ENCODE results near the gene GH1.

The GH1 gene

DNA sequence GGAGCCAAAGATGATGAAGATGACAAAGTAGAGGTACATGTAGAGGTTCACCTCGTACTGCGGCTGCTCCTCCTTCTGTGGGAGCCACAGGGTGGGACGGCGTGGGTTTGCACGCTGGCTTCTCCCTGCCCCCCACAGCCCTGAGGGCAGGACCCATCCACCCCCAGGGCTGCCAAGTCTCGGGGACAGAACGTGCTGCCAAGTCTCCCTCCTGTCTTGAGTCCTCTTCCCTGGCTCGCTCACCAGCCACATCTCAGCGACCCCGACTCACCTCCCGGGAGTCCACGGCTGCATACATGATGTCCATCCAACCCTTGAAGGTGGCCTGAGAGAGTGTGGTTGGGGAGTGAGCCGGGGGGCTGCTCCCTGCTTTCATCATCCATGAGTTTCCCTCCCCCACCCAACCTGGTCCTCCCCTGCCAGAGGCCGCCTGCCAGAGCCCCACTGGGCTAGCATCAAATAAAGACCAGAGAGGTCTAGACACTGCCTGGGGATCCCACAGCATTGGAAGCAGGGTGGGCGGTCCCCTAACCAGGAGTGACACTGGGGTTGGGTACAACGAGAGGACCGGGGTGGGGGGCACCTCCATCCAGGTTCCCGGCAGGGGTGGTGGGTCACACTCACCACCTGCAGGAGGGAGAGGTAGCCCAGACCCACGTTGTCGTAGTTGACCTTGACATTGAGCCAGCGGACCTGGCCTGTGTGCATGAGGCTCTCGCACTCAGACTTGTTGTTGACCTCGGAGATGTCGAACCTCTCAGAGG lies 26.3 kb upstream of the GH1 start:
- no peak for DNase-seq

DNA sequence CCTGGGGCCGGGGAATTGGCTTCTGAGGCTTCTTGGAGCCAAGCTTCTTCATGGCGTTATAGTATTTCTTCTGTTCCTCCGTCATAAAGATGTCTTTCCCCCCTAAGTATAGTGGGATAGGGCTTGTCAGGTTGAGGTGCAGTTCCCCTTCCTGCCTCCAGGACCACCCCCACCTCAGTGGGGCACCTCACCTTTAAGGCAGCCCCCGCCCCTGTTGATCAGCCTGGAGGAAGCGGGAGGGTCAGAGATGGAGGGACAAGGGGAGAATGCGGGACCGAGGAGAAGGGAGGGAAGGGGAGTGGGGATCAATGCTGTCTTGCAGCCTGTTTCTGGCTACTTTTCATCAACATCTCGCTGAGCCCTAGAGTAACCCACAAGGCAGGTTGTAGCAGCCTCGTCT lies 25.1 kb upstream of the GH1 start:
- DNase-seq, result no peak

DNA sequence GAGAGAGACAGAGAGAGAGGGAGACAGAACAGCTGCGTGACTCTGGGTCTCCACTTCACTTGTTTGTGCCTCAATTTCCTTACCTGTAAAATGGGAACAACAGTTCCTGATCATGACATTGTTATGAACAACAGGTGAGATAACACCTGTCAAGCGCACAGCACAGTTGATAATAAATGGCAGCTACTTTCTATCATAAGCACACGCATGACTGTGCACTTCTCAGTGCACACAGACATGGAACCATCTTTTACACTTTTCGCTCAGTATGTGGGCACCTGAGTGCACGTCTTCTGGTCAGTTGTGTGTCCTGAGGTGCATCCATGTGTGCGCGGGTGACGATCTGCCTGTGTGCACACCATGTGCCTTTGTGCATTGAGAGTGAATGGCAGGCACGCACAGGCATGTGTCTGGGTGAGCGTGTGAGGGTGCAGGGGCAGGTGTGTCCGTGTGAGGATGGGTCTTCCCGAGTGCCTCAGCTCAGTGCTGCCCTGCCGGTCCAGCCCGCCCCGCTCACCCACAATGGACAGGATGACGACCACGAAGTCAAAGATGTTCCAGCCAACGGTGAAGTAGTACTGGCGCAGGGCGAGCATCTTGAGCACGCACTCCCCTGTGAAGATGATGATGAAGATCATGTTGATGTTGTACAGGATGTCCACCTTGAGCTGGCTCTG lies 23.8 kb upstream of the GH1 start:
- DNase-seq, result no peak

DNA sequence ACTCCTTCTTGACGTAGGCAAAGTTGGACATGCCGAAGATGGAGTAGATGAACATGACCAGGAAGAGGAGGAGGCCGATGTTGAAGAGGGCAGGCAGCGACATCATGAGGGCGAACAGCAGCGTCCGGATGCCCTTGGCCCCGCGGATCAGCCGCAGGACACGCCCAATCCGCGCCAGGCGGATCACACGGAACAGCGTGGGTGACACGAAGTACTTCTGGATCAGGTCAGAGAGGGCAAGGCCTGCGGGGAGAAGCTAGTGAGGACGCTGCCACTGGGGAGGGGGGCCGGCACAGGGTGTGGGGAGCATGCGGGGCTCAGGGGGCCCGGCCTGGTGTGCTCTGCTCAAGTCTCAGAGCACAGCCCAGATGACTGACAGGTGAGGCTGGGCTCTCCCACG lies 23.1 kb upstream of the GH1 start:
- no peak for DNase-seq

DNA sequence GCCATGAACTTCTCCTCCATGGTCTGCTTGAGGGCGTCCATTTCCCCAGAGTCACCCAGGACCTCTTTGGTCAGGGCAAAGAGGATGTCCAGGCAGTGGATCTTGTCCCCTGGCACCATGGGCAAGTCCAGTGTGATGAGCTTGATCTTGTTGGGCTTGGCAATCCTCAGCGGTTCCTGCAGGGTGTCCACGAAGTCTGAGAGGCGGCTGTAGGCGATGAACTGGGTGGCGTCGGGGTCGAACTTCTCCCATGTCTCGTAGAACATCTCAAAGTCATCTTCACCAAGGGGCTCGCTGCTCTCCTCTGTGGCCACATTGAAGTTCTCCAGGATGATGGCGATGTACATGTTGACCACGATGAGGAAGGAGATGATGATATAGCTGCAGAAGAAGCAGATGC lies 22.5 kb upstream of the GH1 start:
- no peak for DNase-seq

DNA sequence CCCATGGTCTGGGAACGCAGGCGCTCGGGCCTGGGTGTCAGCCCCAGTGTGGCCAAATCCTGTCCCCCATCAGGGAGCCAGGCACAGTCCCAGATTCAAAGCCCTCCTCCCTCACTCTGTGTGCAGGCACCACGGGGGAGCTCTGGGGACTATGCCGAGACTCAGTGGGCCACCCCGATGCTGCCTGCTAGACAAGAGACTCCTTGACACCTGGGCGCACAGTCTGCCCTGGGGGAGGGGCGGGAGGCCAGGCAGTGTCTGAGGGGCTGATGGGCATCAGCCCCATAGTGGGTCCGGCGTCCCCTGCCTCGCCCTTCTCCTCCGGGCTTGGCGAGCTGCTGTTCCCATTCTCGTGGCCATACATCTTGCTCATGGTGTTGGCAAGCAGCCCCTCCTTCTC lies 21.9 kb upstream of the GH1 start:
- DNase-seq, result no peak

DNA sequence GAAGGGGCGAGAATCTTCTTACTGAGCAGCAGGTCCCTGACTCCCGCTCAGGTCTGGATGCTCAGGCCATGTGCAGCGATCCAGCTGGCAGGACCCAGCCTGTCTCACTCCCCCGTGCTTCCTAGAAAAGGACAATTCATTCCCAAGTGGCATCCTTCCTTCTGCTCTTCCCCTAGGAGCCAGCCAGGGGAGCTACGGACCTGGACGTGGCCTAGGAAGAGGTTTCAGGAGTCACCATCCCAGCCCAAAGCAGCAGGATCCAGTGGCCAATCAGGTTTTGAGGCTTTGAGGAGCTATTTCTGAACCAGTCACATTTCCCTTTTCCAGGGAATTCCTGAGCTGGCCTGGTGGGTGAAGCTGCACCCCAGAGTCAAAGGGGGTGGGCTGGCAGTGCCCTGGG lies 21.2 kb upstream of the GH1 start:
- no peak for DNase-seq

DNA sequence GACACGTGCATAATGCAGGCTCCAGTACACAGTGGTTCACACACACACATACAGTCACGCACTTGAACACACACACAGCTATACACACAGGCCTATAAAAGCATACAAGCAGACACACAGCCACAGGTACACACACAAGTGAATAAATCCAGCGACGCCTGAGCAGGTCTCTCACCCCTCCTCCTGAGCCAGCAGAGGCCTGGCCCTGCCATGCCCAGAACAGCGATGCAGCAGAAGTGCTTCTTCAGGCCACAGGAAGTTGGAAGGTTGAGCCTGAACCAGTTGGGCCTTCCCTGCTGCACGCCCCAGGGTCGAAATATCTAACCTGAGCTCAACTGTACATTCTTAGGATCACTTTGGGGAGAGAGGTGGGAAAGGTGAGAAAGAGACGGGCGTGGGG lies 20.8 kb upstream of the GH1 start:
- DNase-seq, result no peak

DNA sequence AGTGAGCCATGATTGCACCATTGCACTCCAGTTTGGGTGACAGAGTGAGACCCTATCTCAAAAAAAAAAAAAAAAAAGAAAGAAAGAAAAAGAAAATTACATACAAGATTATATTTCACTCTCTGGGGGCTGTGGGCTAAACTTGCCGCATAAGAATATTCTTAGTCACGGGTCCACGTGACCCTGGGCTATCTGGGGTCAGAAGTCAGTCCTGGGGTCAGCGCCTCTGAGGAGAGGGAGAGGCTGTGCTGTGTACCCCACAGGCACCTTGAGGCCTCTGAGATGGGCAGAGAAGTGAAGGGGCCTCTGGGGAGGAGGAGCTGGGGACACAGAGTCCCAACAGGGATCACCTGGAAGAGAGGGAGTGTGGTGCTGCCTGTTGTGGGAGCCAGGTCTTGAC lies 19.3 kb upstream of the GH1 start:
- DNase-seq, result no peak

DNA sequence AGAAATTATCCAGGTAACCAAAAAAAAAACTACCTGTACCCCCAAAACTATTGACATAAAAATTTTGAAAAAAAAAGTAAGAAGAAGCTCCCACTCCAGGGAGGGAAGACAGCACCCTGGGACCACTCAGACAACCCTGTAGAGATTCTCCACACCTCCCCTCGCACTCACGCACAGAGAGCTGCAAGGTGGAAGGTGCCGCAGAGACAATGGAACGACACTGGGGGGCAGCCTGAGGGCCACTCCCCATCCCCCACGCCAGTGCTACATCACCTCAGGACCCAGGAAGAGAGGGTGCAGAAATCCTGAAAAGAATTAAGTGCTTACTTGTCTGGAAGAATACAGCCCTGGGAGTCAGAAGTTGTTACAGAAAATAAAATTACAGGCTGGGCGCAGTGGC lies 18.7 kb upstream of the GH1 start:
- DNase-seq, result no peak

DNA sequence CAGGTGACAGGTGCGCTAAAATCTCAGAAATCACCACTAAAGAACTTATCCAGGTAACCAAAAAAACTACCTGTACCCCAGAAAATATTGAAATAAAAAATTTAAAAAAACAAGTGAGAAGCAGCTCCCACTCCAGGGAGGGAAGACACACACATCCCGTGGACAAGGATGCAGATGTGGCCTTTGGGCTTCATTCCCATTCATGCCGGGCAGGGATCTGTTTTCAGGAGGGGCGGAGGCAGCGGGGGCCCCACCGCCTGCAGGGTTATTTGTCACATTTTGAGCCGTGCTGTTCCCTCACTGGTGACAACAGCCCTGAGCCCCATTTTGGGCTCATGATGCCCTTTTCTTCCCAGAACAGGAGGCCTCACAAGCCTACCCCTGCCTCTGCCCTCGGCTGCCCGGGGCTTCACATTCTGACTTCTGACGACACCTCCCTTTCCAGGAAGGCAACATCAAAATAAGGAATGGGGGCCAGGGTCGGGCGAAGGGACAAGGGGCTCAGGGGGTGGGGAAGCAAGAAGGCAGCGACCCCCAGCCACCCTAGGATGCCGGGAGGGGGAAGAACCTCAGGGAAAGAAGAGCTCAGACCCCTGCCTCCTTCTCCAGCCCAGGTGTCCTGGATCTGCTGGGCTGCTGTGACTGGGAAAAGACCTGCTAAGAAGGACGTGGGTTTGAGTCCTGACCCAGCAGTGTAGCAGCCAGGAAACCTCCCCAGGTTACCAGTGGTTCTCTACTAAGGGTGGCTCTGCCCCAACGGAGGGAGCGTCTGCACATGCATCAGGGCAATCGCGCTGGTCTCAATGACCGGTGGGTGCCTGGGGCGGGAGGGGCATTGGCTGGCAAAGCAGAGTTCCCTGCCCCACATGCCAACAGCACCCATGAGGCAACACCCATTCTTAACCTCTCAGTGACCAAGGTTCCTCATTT lies 15.8 kb upstream of the GH1 start:
- DNase-seq, result no peak

DNA sequence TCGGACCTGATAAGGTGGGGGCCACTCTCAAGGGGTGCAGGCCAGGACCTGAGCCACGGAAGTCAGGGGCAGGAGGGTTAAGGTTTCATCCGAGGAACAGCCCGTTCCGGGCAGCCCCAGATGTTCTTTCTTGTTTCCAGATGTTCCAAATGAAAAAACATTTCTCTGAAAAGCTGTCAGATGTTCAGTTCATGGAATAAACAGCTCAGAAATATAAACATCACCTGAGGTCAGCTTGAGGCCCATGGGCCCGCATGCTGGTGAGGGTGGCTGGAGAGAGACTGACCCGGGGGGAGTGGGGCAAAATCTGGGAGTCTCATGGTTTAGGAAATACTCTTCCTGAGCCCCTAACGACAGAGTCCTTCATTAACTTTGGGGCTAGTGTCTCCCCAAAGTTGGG lies 15.0 kb upstream of the GH1 start:
- DNase-seq, result no peak

DNA sequence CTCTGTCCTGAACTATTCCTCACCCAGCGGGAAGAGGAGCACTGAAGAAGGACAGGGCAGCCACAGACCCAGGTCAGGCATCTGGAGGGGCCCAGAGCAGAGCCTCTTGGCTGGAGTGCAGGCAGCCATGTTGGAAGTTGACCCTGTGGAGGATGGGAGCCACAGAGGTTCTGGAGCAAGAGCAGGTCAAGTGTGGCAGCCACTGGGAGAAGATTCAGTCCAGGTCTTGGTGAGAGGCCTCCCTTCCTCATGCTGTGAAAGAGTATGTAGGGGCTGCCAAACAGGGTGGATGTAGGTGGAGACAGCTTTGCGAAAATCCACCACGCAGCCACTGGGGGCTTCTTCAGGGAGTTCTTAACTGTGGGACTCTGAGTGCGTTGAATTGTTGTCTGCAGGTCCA lies 14.1 kb upstream of the GH1 start:
- DNase-seq, result no peak

DNA sequence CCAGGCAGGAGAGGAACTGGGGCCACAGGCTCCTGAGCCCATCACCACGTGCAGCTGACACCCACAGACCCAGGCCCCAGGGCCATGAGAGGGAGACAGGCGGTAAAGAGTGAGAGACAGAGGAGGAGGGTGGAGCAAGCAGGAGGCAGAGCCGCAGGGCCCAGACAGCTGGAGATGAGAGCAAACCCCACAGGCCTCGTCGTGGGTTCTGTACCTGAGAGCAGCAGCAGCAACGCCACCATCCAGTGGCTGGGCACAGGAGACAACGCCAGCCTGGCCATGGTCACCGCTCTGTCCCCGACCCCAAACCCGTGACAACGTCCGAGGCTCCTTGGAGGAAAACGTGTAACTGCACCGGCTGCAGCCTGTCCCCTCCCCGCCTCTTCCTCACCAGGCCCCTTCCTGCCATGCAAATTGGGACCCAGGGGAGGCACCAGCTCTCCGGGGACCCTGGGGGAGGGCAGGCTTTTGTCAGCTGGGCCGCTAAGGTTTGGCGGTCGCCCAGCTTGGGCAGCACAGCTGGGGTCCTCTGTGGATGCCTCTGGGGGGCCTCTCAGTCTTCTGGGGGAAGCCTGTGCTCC lies 13.4 kb upstream of the GH1 start, which contains the start of gene CD79B:
Gene CD79B, minus strand, starts transcription at position 351 of the 581 bp plus-strand sequence. Its CDS starts 70 bp downstream, at position 281.
- no peak for DNase-seq

DNA sequence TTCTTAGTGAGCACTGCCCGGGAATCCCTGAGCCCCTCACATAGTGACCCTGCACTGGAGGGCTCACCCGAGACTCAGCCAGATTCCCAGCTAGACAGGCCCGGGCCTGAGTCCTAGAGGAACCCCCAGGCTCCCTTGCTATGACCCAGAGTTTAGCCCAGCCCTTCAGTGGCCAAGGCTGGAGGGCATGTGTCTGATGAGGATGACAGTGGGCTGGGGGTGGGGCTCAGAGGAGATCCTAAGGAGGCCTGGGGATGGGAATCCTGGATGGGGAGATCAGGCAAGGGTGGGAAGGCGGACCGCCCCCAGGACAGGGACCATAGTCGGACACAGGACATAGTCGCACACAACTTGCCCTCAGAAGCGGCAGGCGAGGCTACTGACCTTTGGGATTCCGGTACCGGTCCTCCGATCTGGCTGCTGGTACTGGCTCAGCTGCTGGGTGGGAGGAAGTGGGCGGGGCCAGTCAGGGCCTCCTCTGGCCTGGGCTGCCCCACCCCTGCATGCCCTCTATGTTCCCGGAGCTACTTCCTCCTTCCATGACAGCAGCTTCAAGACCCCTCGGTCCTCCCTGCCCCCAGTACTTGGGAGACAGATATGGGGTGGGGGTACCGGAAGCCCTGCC lies 12.4 kb upstream of the GH1 start:
- no peak for DNase-seq

DNA sequence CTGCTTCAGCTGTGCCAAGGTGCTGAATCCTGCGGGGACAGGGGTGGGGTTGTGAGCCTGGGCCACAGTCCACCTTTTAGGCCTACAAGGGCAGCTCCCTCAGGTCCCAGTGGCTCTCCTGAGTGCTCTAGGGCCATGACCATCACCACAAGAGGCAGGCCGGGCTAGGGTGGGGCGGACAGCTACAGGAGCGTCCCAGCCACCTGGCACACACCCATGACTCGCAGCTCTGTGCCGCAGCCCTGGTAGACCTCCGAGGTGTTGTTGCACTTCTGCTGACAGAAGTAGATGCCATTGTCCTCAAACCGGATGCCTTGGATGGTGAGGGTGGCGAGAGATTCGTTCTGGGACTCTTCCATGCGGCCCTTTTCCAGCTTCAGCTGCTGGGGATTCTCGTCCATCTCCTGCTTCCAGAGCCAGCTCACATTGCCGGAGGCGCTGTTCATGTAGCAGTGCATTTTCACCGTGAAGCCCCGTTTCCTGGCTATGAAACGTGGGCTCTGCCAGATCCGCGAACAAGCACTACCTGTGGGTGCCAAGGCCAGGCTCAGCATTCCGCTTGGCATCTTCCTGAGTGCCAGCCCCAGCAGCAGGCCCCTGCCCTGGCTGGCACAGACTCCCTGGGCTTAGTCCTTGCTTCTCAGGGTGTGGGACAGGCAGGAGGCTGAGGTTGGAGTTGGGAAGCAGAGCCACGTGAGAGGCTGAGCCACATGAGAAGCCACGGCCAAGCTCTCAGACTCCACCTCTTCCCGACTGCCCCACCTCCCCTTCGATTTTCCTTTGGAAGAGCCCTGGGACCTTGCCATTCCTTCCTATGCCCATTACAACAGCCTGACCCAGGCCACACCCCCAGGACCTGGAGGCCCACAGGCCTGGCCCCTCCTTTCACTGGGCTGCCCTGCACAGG lies 11.5 kb upstream of the GH1 start:
- no peak for DNase-seq

DNA sequence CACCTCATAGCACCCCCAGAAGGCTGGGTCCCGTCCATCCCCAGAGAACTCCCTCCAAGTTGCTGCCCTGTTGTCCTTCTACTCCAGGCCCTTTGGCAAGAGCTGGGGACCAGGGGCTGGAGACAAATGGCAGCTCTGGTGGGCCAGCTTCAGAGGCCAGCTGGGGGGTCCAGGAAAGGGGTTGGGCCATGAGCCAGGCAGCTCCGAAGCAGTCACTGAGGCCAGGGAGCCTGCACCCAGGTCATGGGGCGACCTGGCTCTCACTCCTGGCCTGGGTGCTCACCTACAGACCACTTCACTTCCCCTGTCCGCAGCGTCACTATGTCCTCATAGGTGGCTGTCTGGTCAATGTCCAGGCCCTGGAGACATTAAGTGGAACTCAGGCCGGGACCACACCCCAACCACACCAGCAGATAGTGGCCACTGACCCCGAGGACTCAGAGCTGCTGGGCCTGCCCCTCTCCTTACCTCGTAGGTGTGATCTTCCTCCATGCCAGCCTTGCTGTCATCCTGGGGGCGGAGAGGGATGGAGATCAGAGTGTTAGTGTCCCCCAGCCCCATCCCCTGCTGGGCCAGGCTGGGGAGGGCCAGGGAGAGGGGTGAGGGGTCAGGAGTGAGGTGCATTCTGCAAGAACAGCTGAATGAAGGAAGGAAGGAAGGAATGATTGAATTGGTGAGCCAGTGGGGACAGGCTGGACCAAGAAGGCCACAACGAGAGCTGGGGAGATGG lies 10.5 kb upstream of the GH1 start:
- no peak for DNase-seq

DNA sequence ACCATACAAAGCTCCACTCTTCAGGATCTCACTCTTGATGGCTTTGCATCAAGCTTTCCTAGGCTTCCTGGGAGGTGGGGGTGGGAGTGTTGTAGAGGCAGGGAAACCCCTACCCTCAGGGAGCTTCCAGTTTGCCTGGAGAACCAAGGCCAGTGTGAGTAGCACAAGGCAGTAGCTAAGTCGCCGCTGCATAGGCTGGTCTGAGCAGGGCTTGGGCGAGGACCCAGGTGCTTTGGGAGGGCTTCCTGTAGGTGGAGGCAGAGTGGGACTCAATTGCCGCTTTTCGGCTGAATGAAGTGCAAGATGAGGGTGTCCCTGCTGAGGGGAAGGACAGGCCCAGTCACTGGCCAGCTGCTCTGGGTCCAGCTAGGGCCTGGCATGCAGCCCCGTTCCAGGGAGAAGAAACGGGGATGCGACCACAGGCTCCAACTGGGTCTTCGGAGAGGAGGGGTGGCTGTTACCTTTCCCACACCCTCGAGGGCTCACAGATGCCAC lies 9.6 kb upstream of the GH1 start:
- DNase-seq, result no peak

DNA sequence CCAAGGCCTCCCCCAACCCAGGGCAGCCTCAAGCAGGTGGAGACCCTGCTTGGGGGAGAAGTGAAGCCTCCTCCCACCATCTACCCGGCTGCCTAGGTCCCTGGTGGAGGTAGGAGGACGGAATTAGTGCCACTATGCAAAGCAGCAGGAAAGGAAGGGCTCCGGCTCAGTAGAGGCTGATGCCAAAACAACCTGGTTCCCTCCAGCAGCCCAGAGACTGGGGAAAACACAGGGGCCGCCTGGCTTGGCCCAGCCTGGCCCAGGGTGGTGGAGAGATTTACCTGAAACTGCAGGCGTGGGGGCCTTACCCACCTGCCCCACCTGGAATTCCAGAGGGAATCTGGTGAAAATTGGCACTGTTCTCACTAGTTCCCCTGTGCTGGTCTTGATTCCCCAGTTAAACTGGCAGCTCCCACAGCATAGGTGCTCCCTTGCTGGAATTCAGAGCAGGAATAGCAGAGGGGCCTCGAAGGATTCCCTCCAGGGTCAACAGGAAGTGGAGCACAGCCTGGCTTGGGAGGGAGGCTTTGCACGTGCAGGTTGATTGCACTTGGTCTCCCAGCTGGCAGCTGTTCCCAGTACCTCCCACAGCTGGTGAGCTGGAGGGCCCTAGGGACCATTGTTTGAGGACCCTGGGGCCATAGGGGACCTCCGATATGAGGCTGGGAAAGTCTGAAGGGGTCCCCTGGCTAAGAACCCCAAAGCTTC lies 9.0 kb upstream of the GH1 start:
- DNase-seq, result no peak

DNA sequence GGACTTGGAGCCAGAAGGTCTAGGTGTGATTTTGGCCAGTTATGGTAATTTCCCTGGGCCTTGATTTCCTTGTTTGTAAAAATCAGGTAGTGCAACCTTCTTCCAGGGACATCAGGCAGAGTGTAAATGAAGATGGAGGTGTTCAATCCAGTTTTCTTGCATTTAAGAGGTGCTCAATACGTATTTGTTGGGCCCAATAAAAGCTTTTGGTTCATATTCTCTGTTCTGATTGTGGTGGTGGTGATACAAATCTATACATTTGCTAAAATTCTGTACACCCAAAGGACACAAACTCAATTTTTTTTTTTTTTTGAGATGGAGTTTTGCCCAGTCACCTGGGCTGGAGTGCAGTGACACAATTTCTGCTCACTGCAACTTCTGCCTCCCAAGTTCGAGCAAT lies 7.5 kb upstream of the GH1 start:
- no peak for DNase-seq

Data from NCI-H2171 (cell line).